SK-N-SH treated with all-trans-retinoic acid at 6 μM for 48 hours (cell line): ENCODE measurements around the gene GAS2.

Experiments used
- PATZ1 ChIP-seq: fragments of 250-450 bp; sonication (Bioruptor Pico); IDR thresholded peaks from 2 replicates; pipeline ENCODE4 v1.8.0; 2020; ENCODE audit warnings: mild to moderate bottlenecking, moderate library complexity, borderline replicate concordance
- SNAI2 ChIP-seq: fragments of 250-450 bp; sonication (Bioruptor Pico); IDR thresholded peaks from 2 replicates; pipeline ENCODE4 v1.5.0; 2020; ENCODE audit warnings: mild to moderate bottlenecking, moderate library complexity
- ZC3H10 ChIP-seq: fragments of 250-450 bp; sonication (Bioruptor Pico); IDR thresholded peaks from 2 replicates; pipeline ENCODE4 v1.5.1; 2021; ENCODE audit warnings: mild to moderate bottlenecking, moderate library complexity
- ZNF70 ChIP-seq: fragments of 450-650 bp; formaldehyde crosslinking; IDR thresholded peaks from 2 replicates; pipeline ENCODE4 v1.5.0; 2020; ENCODE audit warnings: mild to moderate bottlenecking, moderate library complexity

- TF ChIP-seq SNAI2 (CRISPR knock-in tag) (no peak), ZC3H10 (CRISPR knock-in tag) (no peak), PATZ1 (CRISPR knock-in tag) (no peak), ZNF70 (CRISPR knock-in tag) (no peak)
Measured at GRCh38 chr11:22668005-22668796, 1.8 kb downstream of the GAS2 start.
